SKM-1 treated with dmso at 0.1 percent for 144 hours (cell line): ENCODE results near the gene PLRG1.
A peak's percentile ranks its signal among the peaks of the same experiment; 100 is the strongest.

Source experiments
- DNase-seq: peaks from one replicate; lab custom pipeline; 2025; ENCODE audit not compliant: unreplicated experiment; lab: John Stamatoyannopoulos, UW

Gene PLRG1

DNA sequence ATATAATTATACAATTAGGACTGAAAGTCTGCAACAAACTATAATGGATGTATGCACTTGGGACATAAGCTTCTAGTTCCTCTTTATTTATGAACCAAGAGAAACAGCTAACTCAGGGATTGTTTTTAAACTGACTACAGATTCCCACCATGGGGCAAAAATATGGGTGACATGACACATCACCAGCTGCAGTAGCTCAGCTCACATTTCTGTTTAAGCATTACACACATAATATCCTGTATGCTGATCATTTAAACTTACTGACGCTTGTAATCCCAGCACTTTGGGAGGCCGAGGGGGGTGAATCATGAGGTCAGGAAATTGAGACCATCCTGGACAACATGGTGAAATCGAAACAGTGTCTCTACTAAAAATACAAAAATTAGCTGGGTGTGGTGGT, 24.1 kb upstream of the PLRG1 start:
- no peak for DNase-seq

DNA sequence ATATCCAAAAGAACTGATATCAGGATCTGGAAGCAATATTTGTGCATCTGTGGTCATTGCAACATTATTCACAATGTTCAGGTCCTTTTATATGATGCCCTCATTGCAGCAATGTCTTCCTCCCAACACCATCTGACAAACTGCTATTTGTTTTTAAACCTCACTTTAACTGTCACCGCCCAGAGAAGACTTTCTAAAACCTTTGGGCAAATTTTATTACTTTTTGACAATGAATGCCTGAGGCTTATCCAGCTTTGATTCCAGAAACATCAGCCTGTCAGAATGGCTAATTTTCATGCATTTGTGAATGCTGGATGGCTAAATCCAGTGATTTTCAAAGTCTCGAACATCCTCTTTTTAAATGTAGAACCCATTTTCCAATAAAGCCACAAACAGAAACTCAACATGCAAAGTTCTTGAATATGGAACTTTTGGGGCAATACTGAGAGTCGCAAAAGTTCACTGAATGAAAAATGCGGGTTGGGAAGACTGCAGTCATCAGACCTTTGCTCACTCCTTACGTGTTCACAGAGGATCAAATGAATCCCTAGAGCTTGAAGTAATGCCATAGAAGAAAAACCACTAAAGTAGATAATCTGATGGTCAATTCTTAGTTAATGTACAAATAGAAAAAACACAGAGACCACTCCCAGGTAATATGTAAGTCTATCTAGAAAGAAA, 23.1 kb upstream of the PLRG1 start:
- DNase-seq = no peak

DNA sequence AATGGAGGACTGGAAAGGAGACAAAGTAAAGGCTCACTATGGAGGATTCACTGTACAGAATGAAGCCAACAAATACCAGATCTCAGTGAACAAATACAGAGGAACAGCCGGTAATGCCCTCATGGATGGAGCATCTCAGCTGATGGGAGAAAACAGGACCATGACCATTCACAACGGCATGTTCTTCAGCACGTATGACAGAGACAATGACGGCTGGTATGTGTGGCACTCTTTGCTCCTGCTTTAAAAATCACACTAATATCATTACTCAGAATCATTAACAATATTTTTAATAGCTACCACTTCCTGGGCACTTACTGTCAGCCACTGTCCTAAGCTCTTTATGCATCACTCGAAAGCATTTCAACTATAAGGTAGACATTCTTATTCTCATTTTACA, 19.4 kb upstream of the PLRG1 start:
- no peak for DNase-seq

DNA sequence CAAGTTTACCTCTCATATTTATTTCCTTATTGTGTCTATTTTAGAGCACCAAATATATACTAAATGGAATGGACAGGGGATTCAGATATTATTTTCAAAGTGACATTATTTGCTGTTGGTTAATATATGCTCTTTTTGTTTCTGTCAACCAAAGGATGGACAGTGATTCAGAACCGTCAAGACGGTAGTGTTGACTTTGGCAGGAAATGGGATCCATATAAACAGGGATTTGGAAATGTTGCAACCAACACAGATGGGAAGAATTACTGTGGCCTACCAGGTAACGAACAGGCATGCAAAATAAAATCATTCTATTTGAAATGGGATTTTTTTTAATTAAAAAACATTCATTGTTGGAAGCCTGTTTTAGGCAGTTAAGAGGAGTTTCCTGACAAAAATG, 18.8 kb upstream of the PLRG1 start:
- DNase-seq = no peak

DNA sequence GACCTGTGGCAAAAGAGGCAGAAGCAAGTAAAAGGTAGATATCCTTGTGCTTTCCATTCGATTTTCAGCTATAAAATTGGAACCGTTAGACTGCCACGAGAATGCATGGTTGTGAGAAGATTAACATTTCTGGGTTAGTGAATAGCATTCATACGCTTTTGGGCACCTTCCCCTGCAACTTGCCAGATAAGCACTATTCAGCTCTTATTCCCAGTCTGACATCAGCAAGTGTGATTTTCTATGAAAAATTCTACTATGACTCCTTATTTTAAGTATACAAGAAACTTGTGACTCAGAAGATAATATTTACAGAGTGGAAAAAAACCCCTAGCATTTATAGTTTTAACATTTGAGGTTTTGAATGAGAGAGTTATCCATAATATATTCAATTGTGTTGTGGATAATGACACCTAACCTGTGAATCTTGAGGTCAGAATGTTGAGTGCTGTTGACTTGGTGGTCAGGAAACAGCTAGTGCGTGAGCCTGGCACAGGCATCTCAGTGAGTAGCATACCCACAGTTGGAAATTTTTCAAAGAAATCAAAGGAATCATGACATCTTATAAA, 16.5 kb upstream of the PLRG1 start:
- no peak for DNase-seq

DNA sequence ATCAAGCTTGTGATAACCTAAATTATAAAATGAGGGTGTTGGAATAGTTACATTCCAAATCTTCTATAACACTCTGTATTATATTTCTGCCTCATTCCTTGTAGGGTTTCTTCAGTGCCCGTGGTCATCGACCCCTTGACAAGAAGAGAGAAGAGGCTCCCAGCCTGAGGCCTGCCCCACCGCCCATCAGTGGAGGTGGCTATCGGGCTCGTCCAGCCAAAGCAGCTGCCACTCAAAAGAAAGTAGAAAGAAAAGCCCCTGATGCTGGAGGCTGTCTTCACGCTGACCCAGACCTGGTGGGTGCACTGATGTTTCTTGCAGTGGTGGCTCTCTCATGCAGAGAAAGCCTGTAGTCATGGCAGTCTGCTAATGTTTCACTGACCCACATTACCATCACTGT, 15.5 kb upstream of the PLRG1 start:
- no peak for DNase-seq

DNA sequence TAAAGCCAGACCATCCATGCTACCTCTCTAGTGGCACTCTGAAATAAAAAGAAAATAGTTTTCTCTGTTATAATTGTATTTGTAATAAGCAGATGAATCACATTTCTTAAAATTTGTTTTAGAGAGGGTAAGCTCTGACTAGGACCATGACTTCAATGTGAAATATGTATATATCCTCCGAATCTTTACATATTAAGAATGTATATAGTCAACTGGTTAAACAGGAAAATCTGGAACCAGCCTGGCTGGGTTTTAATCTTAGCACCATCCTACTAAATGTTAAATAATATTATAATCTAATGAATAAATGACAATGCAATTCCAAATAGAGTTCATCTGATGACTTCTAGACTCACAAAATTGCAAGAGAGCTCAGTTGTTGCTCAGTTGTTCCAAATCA, 14.1 kb upstream of the PLRG1 start:
- no peak for DNase-seq

DNA sequence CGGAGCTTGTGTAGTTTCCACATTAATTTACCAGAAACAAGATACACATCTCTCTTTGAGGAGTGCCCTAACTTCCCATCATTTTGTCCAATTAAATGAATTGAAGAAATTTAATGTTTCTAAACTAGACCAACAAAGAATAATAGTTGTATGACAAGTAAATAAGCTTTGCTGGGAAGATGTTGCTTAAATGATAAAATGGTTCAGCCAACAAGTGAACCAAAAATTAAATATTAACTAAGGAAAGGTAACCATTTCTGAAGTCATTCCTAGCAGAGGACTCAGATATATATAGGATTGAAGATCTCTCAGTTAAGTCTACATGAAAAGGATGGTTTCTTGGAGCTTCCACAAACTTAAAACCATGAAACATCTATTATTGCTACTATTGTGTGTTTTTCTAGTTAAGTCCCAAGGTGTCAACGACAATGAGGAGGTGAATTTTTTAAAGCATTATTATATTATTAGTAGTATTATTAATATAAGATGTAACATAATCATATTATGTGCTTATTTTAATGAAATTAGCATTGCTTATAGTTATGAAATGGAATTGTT, 12.6 kb upstream of the PLRG1 start, which contains the start of gene FGB:
Gene FGB (plus strand): TSS at position 315 of the 558 bp plus-strand sequence. CDS start 8 bp downstream, at position 323.
- no peak for DNase-seq

DNA sequence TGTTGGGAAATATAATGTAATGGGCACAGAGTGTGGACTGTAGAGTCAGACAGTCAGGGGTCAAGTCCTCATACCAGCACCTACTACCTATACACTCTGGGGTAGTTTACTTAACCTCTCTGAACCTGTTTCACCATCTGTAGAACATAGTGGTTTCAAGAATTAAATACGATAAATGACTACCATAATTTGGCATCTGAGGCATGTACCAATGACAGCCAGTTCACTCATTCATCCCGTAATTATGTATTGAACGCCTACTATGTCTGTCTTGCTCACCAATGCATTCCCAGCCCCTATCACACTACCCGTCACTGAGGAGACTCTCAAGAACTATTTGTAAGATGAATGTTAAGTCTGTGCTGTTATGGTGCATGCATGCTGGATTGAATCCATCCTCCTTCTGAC, 10.6 kb upstream of the PLRG1 start:
- no peak for DNase-seq

DNA sequence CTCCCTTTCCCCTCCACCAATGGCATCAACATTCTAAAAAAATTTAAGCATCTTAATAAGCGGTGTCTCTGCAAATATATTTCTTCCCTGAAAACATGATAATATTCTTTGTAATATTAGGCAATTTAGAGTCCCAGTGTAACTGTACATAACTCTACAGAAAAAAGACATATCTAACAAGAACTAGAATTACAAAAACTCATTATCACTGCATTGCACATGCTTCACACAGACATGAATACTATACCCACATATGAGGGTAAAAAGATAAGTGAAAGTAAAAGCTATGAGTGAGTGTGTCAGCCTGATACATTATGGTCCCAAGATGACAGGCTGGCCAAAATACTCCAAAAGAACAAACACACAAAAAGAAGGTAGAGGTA, 10.2 kb upstream of the PLRG1 start:
- DNase-seq = no peak

DNA sequence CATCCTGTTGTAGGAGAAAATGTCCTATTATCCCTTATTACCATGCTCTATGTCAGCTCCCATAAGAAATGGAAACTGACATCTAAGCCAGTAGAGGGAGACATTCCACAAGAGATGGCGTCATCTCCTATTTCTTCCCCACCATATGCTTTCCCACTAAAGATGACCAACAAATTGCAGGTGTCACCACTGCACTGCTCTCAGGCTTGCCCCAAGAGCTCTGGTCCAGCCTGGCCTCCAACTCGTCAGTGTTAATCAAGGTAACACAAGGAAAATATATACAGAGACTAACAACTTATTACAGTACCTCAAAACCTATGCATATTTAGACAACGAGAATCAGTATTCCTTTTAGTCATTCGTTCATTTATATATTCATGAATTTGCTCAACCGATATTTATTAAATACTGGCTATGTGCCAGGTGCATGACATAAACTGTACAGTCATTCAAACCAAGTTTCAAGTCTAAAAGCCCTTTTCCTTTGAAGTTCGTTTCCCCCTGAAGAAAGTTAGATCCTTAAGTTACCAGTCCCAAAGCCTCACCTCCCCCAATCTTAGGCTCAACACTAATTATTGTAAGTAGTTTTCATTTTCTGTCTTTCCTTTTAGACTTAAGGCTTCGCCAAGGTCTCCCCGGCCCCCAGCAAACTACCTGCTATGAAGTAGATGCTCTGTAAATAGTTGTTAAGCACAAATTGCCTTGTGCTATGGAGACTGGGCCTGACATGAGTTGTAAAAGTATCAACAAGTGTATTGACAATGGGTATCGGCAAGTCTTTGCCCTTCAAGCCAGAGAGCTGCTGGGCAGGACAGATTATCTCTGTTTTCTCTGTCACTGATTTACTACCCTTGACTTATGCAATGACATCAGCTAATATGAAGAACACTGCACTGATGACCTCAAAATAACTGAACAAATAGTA, 9.6 kb upstream of the PLRG1 start:
- peak; percentile 33 for DNase-seq

DNA sequence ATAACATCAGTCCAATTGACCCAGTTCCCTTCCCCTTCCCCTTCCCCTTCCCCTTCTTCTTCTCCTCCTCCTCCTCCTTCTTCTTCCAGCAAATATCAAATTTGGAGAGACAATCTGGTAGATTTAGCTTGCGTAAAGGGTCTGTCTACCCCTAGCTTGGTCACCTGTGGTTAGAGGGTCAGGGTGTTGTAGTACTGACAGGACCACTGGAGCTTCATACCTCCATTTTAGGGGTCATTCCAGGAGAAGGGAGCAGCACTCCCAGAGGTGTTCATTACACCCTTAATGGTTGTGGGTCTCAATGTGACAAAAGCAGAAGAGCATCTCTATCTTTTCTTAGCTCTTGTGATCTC, 8.9 kb upstream of the PLRG1 start:
- DNase-seq = no peak

DNA sequence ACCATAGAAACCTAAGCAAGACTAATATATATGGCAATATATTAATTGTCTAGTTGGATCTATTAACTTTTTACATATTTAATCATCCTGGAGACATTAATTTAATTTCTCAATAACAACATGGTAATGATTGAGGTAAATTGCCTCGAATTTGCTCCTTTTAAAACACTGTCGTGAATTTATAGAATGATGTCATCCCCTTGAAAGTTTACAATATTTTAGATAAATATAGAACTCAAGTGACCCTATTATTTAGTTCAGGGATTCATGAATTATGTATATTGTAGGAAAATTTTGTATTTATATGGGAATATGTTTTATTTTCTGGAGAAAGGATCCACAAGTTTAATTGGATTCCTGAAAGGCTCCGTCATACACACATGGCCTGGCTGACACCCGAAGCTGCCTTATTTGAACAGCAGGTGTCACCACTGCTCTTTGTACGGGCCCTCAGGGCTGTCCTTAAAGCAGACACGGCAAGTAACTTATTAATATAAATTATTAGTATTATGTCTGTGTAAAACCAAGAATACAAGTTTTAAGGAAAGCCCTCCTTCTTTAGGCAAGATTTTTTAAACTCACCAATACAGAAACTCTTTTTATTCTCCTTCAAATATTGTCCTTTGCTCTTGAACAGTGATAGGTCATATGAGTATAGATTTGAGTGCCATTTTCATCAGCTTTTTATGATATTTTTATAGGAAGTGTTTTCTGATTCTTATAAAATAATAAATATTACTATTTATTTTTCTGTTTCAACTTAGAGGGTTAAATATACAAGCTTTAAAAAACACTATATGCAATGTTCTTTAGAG, 1.9 kb upstream of the PLRG1 start:
- DNase-seq = peak; percentile 70

DNA sequence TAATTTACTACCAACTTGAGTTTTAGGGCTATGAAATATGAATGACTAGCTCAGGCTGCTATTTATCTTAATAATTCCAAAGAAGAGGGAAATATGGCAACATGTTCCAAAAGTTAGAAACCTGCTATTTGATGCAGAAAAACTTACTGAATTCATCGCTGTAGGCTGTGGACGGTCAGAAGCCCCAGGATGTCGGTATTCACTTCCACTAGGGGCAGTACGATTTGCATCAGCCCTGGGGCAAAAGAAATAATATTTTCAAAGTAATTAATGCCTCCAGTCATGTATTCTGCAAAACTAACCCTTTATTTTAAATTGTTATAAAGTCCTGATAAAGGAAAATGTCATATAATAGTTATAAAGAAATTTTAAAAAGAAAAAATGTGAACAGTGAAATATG, 4.5 kb downstream of the PLRG1 start:
- no peak for DNase-seq

DNA sequence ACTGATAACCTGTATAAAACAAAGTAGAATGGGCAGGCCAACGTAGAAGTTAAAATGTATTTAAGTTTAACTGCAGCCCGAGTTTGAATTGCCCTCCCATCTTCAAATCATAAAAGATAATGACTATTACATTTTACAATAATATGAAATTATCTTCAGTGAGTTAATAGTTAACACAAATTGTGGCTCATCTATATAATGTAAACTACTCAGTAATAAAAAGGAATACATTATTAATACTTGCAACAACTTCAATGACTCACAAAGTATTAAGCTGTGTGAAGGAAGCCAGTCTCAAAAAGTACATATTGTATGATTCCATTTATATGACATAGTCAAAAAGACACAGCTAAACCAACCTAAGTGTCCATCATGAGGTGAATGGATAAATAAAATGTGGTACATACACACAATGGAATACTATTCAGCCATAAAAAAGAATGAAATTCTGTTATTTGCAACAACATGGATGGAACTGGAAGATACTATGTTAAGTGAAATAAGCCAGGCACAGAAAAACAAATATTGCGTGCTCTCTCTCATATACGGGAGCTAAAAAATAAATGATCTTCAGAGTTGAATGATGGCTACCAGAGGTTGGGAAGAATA, 7.8 kb downstream of the PLRG1 start:
- DNase-seq = no peak

DNA sequence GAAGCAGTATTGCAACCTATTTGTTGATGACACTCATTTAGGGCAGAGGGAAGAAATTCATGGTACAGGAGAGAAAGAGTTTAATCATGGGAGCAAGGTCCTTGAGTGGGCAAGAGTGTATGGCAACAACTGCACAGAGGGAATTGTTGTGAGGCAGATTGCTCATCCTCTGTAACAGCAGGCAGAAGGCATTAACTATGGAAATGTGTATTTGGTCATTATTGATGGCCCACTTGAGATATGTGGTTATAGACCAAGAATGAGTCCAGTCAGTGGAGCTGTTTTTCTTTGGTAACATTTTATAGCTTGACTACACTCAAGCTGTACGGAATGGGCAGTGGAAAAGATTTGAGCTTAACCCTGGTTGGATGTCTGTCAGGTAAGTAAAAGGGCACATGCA, 15.9 kb downstream of the PLRG1 start:
- DNase-seq = no peak

DNA sequence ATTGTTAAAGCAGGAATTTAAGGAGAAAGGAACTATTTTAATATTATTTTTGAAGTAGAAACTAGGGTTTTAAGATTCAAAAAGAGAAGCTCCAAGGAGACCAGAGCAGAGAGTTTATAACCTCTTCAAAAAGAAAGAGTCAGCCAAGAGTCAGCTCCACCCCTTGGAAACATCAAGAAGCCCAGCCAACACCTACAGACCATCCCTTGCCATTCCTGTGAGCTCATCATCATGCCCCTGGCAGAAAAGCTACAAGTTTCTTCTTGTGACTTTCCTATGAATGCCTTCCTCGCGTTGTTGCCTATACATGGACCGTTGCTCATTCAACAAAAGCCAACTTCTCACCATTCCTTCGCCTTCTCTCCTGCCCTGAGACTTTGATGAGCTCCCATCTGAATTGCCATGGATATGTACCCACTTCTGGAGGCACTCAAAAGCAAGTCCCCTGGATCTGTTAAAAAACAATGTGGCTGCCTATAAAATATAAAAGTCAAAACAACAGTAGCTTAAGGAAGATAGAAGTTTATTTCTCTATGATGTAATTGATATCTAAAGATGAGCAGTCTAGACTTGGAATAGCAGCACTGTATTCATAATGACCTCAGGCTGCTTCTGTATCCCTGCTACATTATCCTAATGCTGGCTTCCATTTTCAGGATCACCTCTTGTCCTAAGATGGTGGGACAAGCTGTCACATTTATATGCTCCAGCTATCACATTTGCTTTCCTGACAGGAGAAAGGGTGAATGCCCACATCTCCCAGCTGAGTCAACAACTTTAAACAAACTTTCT, 20.3 kb downstream of the PLRG1 start:
- DNase-seq = no peak

DNA sequence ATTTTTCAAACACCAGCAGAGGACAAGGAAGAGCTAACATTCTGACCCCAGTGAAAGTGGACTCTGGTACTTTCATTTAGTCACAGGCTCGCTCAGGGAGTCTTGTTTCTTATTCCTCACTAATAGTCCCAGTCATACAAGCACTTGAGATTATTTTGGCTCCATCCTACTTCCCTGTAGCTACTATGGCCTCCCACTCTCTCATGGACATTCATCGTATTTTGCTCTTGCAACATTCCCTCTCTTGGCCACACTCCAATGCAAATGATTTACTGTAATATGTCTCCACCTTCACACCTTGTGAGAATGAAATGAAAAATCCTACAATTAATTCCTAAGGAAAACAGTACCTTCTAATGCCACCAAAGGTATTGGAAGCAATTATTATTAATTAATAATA, 21.3 kb downstream of the PLRG1 start:
- DNase-seq = no peak

DNA sequence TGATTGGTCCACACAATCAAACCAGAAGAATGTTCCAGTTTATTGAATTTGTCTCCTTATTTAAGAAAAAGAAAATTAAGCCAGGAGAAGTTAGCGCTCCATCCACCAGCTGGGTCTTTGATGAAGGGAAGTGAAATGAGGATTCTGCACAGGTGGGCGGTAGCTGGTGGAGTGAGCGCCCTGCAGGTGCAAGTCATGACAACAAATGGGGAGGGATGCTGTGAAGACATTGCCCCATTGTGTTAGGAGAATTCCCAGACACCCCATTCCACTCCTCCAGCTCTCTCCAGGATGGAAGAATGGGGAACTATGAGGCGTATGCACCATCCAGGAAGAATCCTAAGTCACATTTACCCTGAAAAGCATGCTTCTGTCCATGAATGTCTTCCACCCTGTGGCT, 22.9 kb downstream of the PLRG1 start:
- DNase-seq = no peak

DNA sequence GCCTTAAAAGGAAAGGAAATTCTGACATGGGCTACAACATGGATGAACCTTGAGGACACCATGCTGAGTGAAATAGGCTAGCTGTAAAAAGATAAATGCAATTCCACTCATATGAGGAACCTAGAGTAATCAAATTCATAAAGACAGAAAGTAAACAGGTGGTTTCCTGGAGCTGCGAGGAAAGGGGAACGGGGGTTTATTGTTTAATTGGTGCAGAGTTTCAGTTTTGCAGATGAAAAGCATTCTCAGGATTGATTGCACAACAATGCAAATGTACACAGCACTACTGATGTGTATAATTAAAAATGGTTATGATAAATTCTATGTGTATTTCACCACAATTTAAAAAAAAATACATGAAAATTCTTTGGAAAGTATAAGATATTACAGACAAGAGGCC, 24.0 kb downstream of the PLRG1 start:
- DNase-seq = no peak
